Sciatic nerve (tissue), 2 donors: Measurements from ENCODE around the gene ZDHHC8. TPM values are rescaled to one million over a fixed set of nuclear protein-coding genes. Genes with fewer than 3 reads are reported as not detected.

Experiments
- ATAC-seq: fragments of 200-7000 bp; cut with Tn5 transposase; one replicate; pipeline ENCODE4 v1.9.1; 2020; ENCODE audit warnings: mild to moderate bottlenecking, moderate library complexity
- DNase-seq: peaks from one replicate; pipeline ENCODE4 v3.0.0-alpha.2; 2020; ENCODE audit warnings: low spot score
- intact Hi-C: fragments of 100-400 bp; cut with DNase I; formaldehyde crosslinking; loops from one replicate; pipeline ENCODE4 v1.14.2; 2022
- total RNA-seq: library from RNA; stranded (reverse); fragmentation: NEBNext Ultra II Directional; extraction: Animal tissue kit (Norgen Biotek cat#: 25700); gene quantifications from one replicate; pipeline ENCODE4 v1.2.1, GENCODE V29; 2021
- donor health status: DM: no; HTN: no; CAD: no.
- donor health status: DM: no; HTN: no; CAD: no.

The ZDHHC8 gene
- total RNA-seq, 1 donor from 2014 or later, result 143 TPM

GRCh38 chr22:20111689-20112622 lies 19.6 kb upstream of the ZDHHC8 start:
- no peak for DNase-seq
- no peak for ATAC-seq
- intact Hi-C loops, result no loop called here

- intact Hi-C loops, result no loop called here
- no peak for DNase-seq
- no peak for ATAC-seq
Observed at GRCh38 chr22:20112623-20113511, 18.7 kb upstream of the ZDHHC8 start.

GRCh38 chr22:20113551-20114310 lies 17.9 kb upstream of the ZDHHC8 start:
- no peak for DNase-seq
- intact Hi-C loops, result no loop called here
- no peak for ATAC-seq

- DNase-seq (no peak), ATAC-seq (no peak)
- intact Hi-C loops, result no loop called here
Observed at GRCh38 chr22:20114506-20115475, 16.8 kb upstream of the ZDHHC8 start.

- intact Hi-C loops, result loop anchor here (2.0 kb wide), 1 partner anchor 29 kb away; no protein-coding TSS in a partner anchor
- no peak for DNase-seq
- no peak for ATAC-seq
Observed at GRCh38 chr22:20115691-20116375, 15.8 kb upstream of the ZDHHC8 start, which contains the start of gene RANBP1. Gene RANBP1 (plus strand): TSS chr22:20116104. CDS start chr22:20116185, 81 bp downstream.

- peak; percentile 80 for DNase-seq
- intact Hi-C loops, result loop anchor here (2.0 kb wide), 1 partner anchor 30 kb away; no protein-coding TSS in a partner anchor
- ATAC-seq, result peak; percentile 14
Observed at GRCh38 chr22:20116376-20116950, 15.1 kb upstream of the ZDHHC8 start.

- DNase-seq, result peak; percentile 99
- ATAC-seq, result peak; percentile 96
- intact Hi-C loops, result loop anchor here (2.0 kb wide), 1 partner anchor 30 kb away; no protein-coding TSS in a partner anchor
Observed at GRCh38 chr22:20116951-20117632, 14.5 kb upstream of the ZDHHC8 start, which contains the start of gene TRMT2A. Gene TRMT2A (minus strand): TSS chr22:20117226. CDS start chr22:20116906, 320 bp downstream.

GRCh38 chr22:20117633-20118299 lies 13.8 kb upstream of the ZDHHC8 start:
- intact Hi-C loops, result loop anchor here (2.0 kb wide), 1 partner anchor 31 kb away; no protein-coding TSS in a partner anchor

GRCh38 chr22:20118300-20119020 lies 13.1 kb upstream of the ZDHHC8 start:
- intact Hi-C loops, result no loop called here
- DNase-seq (no peak), ATAC-seq (no peak)

More at GRCh38 chr22:20117633-20118299, 13.8 kb upstream of the ZDHHC8 start:
- ATAC-seq, result no peak
- DNase-seq, result no peak

GRCh38 chr22:20121856-20122415 lies 9.7 kb upstream of the ZDHHC8 start:
- DNase-seq (no peak), ATAC-seq (no peak)
- intact Hi-C loops, result no loop called here

- ATAC-seq, result no peak
- no peak for DNase-seq
- intact Hi-C loops, result no loop called here
Observed at GRCh38 chr22:20123366-20124082, 8.1 kb upstream of the ZDHHC8 start.

- intact Hi-C loops, result no loop called here
- DNase-seq (no peak), ATAC-seq (no peak)
Observed at GRCh38 chr22:20124083-20124787, 7.4 kb upstream of the ZDHHC8 start.
